Inflammatory macrophage treated with lipopolysaccharide for 1 hour (primary cell): ENCODE data around the gene DOCK4.
A peak's percentile ranks its signal among the peaks of the same experiment; 100 is the strongest.
"Not testable (repeated sequence)": the region's sequence is repeated elsewhere in the genome, so short reads cannot be mapped to it uniquely, and the experiment has no call there.

Experiments
- DNase-seq, 2 donors: peaks; one replicate each; pipeline ENCODE4 v3.0.0-alpha.2; 2020 to 2022

DOCK4 gene, protein sequence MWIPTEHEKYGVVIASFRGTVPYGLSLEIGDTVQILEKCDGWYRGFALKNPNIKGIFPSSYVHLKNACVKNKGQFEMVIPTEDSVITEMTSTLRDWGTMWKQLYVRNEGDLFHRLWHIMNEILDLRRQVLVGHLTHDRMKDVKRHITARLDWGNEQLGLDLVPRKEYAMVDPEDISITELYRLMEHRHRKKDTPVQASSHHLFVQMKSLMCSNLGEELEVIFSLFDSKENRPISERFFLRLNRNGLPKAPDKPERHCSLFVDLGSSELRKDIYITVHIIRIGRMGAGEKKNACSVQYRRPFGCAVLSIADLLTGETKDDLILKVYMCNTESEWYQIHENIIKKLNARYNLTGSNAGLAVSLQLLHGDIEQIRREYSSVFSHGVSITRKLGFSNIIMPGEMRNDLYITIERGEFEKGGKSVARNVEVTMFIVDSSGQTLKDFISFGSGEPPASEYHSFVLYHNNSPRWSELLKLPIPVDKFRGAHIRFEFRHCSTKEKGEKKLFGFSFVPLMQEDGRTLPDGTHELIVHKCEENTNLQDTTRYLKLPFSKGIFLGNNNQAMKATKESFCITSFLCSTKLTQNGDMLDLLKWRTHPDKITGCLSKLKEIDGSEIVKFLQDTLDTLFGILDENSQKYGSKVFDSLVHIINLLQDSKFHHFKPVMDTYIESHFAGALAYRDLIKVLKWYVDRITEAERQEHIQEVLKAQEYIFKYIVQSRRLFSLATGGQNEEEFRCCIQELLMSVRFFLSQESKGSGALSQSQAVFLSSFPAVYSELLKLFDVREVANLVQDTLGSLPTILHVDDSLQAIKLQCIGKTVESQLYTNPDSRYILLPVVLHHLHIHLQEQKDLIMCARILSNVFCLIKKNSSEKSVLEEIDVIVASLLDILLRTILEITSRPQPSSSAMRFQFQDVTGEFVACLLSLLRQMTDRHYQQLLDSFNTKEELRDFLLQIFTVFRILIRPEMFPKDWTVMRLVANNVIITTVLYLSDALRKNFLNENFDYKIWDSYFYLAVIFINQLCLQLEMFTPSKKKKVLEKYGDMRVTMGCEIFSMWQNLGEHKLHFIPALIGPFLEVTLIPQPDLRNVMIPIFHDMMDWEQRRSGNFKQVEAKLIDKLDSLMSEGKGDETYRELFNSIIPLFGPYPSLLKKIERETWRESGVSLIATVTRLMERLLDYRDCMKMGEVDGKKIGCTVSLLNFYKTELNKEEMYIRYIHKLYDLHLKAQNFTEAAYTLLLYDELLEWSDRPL (N-terminal part only)

DNA sequence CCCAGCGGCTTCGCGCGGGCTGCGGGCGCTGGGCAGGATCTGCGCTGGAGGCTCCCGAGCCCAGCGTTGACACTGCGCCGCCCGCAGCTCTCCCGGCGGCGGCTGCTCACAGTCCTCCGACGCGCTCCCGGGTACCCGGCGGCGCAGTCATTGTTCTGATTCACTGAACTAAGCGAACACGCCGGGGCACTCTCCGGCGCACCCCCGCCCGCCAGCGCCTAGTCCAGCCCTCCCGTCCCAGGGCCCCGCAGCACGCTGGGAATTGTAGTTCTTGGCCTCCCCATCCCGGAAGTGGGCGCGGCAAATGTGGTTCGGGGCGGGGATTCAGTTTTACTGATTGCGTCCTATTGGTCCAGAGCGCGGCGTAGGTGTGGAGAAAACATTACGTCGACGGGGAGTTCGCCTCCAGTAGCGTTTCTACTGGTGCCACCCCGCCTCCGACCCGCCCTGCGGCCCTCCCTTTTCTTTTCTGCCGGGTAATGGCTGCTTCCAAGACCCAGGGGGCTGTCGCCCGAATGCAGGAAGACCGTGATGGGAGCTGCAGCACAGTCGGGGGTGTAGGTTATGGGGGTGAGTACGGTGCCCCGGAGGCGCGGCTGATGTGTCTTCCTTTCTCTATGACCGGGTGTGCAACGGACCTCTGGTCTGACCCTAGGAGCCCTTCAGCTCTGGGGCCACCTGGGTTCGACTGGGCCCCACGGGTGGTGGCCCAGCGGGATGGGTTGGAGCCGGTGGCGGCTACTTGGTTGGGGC lies at the start of gene DOCK4, which contains the start of gene ZNF277:
Gene DOCK4 (minus strand): TSS at position 162 of the 753 bp plus-strand sequence. CDS start 261 bp downstream, outside the sequence.
Gene ZNF277 (plus strand): TSS at position 458 of the 753 bp plus-strand sequence. CDS start 22 bp downstream, at position 480.
- peak; percentile 99 to 100 for DNase-seq

DNA sequence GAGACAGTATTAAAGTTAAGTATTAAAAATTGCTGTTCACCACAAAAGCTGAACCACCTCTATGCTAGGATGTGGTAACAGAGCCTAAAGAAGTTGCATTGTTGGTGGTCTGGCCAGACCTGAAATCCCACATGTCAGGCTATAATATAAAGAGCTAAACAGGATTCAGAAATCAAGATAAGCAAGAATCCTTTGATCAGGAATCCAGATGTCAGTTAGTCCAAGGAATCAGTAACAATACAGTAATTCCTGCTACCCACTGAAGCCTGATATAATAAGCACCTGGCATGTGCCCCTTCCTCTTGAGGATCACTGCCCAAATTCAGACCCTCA lies 49.2 kb upstream of the DOCK4 start:
- DNase-seq = no peak

DNA sequence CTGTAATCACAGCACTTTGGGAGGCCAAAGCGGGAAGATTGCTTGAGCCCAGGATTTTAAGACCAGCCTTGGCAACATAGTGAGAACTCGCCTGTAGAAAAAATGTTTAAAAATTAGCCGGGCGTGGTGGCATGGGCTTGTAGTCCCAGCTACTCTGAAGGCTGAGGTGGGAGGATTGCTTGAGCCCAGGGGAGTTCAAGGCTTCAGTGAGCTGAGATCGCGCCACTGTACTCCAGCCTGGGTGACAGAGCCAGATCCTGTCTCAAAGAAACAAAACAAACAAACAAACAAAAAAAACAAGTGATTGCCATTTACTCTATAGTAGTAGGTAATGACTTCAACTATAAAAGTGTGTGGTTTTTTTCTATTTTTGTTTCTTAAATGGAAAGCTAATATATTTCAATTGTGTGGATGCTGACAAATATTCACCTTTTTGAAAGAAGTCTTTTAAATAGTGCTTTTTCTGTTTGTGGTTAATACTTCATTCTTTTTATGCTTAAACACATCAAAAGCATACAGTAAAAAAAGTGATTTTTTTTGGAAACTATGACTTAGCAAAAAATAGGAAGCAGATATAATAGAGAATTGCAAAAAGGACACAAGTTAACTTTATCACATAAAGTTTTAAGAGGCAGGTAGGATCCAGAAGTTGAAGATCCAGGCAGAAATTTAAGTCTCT lies 48.6 kb upstream of the DOCK4 start:
- DNase-seq = no peak

DNA sequence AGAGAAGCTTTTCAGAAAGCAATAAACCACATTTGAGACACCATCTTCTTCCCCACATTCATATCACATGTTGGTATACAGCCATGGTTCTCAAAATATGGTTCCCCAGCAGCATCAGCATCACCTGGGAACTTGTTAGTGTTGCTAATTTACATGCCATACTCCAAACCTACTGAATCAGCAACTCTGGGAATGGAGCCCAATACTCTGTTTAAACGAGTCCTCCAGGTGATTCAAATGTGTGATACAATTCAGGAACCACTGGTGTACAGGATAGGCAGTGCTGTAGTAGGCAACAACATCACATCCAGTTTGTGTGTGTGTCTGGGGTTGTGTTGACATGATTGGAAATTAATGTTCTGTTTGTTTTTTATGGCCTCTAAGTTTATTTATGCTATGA lies 48.0 kb upstream of the DOCK4 start:
- DNase-seq = no peak

DNA sequence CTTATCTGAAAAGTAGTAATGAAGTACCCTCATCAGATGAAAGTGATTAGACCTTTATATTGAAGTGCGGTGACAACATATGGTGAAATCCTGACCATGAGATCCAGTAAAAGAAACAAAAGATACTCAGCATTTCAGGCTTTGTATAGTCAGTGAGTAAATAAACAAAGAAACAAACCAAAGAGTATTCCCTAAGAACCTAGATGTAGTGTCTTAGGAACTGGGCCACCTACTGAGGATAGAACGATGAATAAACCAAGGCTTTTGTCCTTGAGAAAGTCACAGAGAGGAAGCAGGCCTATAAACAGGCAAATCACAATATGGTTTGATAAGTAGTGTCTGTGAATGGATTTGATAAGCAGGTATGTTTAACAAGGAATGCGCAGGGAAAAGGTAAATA lies 46.5 kb upstream of the DOCK4 start:
- DNase-seq = no peak

DNA sequence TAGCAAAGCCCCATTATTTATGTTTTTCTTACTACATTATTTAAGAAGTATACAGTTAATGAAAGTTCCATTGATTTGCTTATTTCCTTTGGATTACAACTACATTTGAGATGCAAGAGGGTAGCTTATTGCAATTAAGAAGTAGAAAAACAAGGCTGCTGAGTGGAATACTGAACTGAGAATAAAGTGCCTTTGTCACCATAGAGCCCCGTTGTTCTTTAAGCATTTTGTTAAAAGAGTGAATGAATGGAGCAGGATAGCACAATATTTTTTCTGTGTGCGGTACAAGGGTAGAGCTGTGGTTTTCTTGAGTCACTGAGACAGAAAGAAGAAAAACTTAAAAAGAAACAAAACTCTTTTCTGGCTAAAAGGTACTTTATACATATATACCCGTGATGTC lies 45.9 kb upstream of the DOCK4 start:
- no peak for DNase-seq

DNA sequence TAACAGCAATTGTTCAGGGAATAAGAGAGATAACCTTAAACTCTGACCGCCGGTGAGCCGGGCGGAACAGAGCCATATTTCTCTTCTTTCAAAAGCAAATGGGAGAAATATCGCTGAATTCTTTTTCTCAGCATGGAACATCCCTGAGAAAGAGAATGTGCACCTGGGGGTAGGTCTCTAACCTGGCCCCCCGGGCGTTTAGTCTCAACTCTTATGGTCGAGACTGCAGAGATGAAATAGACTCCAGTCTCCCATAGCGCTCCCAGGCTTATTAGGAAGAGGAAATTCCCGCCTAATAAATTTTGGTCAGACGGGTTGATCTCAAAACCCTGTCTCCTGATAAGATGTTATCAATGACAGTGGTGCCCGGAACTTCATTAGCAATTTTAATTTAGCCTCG lies 43.8 kb upstream of the DOCK4 start:
- not testable (repeated sequence) for DNase-seq

DNA sequence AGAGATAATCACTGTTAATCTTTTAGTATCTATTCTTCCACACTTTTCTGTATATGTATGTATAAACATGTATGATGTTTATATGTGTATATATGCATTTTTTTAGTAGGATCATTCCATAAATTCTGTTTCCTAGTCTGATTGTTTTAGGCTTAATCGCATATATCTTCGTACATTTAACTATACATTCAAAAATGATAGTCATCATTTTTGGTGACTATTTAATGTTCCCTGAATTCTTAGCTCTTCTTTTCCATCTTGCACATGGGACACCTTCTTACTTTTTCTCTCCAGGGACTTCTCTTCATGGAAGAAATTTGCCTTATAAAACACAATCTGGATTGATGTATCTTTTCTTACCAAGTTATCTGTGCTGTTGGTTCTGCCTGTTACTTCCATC lies 42.4 kb upstream of the DOCK4 start:
- DNase-seq = no peak

DNA sequence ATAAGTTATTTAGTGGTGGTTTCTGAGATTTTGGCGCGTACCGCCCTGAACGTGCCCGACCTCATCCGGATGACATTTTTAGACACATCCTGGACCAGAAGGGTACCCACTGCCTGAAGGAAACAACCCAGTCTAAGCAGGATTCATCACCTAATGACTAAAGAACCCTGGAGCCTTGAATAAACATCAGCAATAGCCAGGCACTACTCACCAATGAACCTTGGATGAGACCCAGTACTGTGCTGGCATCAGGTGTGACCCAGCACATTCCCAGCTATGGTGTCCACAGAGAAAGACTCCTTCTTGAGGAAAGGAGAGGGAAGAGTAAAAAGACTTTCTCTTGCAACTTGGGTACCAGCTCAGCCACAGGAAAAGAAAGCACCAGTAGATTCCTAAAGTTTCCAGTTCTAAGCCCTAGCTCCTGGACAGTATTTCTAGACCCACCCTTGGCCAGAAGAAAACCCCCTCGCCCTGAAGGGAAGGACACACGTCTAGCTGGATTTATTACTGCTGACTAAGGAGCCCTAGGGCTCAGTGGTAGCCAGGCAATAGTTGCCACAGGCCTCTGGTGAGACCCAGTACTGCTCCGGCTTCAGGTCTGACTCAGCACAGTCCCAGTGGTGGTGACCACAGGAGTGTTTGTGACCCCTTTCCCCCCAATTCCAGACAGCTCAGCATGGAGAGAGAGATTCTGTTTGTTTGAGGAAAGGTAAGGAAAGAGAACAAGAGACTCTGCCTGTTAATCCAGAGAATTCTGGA lies 32.8 kb upstream of the DOCK4 start:
- no peak for DNase-seq

DNA sequence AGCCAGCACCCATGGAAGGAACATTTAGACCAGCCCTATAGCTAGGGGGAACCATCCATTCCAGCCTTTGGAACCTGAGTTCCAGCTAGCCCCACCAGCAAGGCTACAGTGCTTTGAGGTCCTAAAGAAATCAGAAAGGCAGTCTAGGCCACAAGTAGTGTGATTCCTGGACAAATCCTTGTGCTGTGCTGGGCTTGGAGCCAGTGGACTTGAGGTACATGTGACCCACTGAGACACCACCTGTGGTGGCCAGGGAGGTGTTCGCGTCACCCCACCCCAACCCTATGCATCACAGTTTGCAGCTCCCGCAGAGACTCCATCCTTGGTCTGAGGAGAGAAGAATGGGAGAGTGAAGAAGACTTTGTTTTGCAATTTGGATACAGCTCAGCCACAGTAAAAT lies 32.1 kb upstream of the DOCK4 start:
- no peak for DNase-seq

DNA sequence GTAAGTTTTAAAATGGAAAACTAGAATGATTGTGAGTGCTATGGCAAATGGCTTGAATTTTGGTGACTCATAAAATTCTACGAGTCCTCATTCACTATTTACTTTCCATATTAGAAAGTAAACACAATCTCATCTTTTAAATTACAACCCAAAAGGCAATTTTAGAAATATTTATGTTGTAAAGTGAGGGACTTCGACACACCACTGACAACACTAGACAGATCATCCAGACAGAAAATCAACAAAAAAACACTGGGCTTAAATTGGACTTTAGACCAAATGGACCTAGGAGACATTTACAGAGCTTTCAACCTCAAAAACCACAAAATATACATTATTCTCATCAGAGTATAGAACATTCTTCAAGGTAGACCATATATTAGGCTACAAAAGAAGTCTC lies 30.4 kb upstream of the DOCK4 start:
- DNase-seq = no peak

DNA sequence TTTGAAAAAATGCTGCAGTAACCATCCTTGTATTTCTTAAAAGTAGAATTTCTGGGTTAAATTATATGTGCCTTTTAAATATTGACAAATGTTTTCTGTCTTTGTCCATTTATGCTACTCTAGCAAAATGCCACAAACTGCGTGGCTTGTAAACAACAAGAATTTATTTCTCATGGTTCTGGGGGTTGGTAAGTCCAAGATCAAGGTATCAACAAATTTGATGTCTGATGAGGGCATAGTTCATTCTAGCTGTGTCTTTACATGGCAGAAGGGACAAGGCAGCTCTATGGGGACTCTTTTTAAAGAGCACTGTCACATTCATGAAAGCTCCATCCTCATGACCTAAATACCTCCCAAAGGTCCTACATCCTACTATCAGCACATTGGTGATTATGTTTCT lies 27.9 kb upstream of the DOCK4 start:
- DNase-seq = no peak

DNA sequence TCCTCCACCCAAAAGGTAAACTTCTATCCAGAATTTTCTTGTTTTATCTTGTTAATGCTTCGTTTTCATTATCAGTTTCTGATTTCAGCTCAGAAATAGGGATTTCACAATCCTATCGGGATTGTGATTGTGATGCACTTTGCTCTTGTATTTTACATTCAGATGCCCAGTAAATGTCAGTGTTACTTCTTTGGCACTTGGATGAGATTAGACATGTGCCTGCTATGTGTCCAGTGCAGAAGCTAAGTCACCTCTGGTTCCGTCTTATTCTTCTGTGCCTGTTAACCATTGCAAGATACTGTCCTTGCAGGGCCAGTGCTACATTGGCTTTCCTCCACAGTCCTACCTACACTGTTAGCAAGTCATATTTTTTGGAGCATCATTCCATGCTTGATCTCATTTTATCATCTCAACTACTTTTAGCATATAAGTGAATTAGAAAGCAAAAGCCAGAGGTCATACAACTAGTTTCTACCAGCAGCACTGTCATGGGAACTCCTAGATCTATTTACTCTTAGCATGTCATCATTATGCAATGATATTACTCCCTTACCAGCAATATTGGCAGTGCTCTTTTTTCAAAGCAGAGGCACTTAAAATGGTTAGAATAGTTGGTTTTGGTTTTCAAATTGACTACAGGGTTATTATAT lies 27.0 kb upstream of the DOCK4 start:
- DNase-seq = peak in 1 of 2 donors; percentile 5

DNA sequence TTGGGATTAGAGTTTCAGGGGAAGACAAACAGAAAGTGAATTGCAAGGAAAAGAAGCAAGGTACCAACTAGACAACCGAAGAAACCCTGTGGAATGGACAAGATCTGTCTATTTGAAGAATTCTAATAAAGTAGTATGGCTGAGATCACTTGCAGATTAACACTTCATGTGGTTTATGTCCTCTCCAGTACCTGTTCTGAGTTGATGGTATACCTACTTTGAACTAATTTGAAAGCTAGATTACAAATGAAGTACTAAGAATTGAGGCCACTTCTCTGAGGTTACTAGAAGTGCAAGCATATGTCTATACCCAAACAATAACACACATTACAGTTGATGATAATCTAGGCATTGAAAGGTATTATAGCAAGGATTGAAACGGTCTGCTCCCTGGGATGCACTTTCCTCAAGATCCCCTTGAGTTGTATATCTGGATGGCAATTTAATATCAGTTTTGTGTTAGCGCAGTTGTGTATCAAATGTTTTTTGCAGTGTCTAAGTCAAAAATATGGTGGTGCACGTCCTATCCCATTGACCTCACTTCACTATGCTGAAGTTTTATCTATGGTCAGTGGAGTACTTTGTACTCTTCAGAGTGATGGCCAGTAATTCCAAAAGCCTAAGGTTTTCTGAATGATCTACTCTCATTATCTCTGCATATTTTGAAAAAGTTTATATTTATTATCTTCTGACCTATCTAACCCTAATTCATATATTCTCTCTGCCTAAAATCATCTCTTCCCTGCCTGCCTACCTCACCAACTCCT lies 26.2 kb upstream of the DOCK4 start:
- no peak for DNase-seq

DNA sequence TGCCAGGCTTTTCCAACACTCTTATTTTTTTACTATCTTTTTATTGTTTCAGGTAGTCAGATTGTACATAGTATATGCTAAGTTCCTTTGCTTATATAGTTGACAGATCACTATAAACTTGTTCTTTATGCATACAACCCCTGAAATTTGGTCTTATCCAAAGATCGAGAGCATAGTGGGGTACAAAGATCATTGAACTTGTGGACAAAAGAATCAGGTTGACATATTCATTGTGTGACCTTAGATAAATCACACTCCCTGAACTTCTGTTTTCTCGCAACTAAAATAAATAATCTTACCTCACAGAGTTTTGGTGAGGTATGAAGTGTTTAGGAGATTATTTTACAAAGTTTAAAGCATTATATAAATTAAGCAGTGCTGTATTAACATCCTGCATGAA lies 22.4 kb upstream of the DOCK4 start:
- no peak for DNase-seq

DNA sequence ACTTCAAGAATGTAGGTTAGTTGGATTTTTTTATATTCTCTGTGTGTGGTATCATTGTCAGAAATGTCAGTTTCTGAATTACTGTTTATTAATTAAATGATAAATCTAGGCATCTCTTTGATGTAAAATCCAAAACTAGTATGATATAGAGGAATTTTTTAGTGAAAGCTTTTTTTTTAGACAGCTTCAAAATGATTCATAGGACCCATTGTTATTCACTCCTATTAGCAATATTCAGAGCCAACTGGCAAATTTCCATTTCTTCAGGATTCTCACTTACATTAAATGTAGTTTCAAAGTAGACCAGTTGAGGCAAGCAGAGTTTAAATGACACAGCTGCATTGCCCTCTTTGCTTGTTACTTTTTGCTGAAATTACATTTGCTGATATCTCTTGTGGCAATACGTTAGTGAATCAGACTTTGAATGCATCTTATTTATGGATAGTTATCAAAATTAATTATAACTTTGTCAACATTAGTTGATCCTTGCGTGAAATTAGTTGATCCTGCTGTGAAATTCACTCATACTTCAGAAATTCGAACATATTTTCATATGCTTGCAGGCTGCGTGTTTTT lies 20.6 kb upstream of the DOCK4 start:
- DNase-seq = no peak

DNA sequence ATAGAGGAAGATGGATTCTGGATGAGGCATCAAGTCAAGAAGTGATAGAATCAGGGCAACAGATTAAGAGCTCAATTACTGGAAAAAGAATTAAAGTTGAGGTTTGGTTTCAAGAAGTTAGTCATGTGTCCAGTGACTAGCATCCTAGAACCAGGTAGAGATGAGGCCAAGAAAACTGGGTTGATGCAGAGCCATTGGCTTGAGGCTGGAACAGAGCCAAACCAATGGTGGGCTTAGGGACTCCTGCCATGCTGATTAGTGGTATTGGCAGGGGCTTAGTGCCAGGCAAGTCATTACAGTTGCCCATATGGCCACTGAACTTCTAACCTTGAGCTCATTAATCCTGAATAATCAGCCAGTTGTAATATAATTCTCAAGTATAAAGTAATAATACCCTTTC lies 18.8 kb upstream of the DOCK4 start:
- DNase-seq = no peak

DNA sequence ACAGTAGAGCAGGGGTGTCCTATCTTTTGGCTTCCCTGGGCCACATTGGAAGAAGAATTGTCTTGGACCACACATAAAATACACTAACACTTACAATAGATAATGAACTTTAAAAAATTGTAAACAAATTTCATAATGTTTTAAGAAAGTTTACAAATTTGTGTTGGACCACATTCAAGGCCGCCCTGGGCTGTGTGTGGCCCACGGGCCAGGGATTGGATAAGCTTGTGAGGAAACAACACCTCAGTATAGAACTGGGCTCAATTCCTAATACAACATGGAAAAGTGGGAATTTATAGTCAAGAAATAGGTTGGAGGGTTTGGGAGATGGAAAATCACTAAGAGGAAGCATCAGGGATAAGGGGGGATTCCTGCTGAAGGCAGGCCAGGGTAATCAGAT lies 18.0 kb upstream of the DOCK4 start:
- DNase-seq = no peak

DNA sequence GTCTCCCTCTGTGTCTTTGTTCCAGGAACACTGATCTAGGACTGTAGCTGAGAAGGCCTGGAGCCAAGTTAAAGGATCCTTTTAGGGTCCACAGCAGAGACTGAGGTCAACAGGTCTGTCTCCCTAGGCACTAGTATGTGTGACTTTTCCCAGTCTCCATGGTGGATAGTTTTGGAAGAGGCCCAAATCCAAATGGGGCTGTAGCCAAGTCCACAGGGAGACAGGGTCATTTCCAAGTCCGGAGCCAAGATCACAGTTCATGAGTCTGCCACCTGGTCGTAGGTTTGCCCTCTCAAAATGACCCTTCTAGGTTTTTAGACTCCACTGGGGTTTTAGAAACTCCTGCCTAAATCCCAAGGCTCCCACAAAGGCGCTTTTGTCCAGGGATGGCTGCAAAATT lies 17.1 kb upstream of the DOCK4 start:
- no peak for DNase-seq
